ENCODE results near the gene PAQR6.

- TF ChIP-seq POLR2A (IDR thresholded peaks at IDR 0.05) (no peak), CTCF (IDR thresholded peaks at IDR 0.05) (no peak)
Observed at GRCh38 chr1:156266051-156266450, 18.2 kb upstream of the PAQR6 start.
